Stimulated activated CD8-positive, alpha-beta memory T cell treated with anti-CD3 and anti-CD28 coated beads, Interleukin-2, amount 100 ng/mL, for 48 hours (primary cell): Measurements from ENCODE around the gene GDAP1L1.

Experiments used
- DNase-seq, 2 donors: peaks; one replicate each; pipeline ENCODE4 v3.0.0-alpha.2; 2020; ENCODE audit warnings: low read depth in 2 of 2

GDAP1L1 gene

DNA sequence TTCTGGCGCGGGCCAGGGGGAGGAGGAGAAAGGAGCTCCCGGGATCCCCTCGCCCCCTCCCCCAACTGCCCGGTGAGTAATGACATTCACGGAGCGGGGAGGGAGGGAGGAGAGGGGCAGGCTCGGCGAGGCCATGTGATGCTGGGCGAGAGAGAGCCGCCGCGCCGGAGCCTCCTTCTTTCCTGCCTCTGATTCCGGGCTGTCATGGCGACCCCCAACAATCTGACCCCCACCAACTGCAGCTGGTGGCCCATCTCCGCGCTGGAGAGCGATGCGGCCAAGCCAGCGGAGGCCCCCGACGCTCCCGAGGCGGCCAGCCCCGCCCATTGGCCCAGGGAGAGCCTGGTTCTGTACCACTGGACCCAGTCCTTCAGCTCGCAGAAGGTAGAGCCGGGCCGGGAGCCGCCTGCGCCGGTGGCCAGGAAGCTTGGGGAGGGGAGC is at the start of gene GDAP1L1:
TSS of gene GDAP1L1 (plus strand) at position 178 of the 441 bp plus-strand sequence. CDS start at position 205, 27 bp downstream.
- no peak for DNase-seq

DNA sequence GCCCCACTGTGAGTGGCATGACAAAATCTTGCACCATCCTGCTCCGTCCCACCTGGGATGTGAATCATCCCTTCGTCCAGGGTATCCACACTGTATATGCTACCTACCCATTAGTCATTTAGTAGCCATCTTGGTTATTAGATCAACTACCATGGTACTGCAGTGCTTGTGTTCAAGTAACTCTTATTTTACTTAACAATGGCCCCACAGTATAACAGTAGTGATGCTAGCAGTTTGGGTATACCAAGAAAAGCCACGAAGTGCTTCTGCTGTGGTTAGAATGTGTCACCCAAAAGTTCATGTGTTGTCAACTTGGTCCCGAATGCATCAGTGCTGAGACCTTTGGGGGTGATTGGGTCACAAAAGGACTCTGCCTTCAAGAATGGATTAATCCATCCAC is 48.2 kb upstream of the GDAP1L1 start:
- DNase-seq, result no peak

DNA sequence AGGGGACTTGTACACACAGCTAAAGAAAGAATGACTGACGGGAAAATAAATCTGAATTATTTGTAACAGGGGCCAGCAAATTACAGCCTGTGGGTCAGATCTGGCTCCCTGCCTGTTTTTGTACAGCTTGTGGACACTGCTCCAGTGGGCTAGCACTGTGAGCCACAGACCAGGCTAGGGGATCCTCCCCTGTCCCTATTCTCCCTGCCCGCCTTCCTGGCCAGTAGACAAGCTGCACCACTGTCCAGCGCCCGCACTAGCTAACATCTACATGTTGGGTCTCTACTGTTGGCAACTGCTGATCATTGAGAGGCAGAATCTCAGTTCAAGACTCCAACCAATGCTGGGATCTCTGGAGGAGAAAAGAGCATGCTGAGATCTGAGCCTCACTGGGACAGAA is 47.2 kb upstream of the GDAP1L1 start:
- no peak for DNase-seq

- no peak for DNase-seq
Measured at GRCh38 chr20:44200371-44200770, 46.7 kb upstream of the GDAP1L1 start.

DNA sequence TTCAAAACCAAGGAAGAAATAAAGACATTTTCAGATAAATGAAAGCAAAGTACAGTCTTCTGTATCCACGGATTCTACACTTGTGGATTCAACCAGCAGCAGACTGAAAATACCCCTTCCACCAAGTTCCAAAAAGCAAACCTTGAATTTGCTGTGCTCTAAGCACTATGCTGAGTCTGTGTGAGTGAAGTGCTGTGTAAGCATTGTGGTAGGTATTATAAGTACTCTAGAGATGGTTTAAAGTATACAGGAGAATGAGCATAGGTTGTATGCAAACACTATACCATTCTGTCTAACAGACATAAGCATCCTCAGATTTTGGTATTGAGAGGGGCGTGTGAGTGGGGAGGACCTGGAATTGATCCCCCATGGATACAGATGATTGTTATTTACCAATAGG is 46.1 kb upstream of the GDAP1L1 start:
- no peak for DNase-seq

GRCh38 chr20:44203161-44203560 is 43.9 kb upstream of the GDAP1L1 start:
- no peak for DNase-seq

DNA sequence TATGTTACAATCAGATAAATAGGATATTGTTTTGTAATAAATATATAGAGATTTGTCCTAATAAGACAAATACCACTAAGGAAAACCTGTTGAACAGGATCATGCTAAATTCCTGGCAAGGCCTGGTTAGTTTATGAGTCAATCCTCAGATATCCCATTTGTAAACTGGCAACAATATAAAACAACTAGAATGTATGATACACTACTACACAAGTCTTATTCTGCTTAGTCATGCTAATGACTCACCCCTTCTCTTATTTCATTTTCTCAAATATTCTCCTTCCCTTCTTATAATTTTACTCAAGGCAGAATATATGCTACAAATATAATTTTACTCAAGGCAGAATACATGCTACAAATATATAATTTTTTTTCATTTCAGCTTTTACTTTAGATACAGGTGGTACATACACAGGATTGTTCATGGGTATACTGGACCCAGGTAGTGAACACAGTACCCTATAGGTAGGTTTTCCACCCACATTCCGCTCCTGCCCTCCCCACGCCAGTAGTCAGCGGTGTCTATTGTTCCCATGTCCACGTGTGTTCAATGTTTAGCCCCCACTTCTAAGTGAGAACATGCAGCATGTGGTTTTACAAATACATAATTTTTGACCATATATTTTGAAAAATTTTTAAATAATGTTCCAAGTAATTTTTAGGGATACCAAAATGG is 42.8 kb upstream of the GDAP1L1 start:
- no peak for DNase-seq

GRCh38 chr20:44204832-44205215 is 42.3 kb upstream of the GDAP1L1 start:
- DNase-seq, result no peak

GRCh38 chr20:44206132-44206531 is 41.0 kb upstream of the GDAP1L1 start:
- DNase-seq, result no peak

GRCh38 chr20:44207126-44207723 is 39.9 kb upstream of the GDAP1L1 start:
- no peak for DNase-seq

GRCh38 chr20:44208165-44208564 is 38.9 kb upstream of the GDAP1L1 start:
- DNase-seq, result no peak

GRCh38 chr20:44208770-44209169 is 38.3 kb upstream of the GDAP1L1 start:
- DNase-seq, result no peak

DNA sequence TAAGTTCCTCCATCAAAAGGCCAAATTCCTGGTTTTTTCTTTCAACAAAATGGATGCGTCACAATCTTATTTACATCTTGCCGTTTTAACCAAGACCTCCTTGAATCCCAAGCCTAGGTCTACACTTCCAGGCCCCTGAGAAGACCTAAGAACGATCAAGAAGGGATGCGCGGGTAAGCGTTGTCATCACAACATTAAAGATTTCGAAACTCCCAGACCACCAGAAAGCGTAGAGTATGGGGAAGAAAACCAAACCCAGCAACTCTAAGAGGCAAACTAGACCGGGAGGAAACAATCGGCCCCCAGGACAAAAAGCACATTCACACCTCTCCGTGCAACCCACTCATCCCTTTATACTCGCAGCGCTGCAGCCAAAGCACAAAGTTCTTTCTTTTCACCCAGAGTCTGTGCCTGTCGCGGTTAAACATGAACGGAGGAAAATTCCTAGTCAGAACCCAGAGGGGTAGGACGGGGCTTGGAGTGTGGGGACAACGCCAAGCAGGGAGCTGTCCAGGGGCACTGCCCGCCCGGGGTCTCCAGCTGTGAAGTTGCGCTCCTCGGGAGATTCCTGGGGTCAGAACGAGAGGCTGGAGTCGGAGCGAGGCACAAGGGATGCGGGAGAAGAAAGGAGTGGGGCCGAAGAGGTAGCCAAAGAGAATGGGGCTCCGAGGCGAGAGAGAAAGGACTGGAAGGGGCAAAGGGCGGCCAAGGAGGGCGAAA is 37.3 kb upstream of the GDAP1L1 start:
- DNase-seq, result no peak

- peak; percentile 94 to 96 for DNase-seq
Measured at GRCh38 chr20:44210406-44211176, 36.5 kb upstream of the GDAP1L1 start, which contains the start of gene OSER1. Gene OSER1 (minus strand): TSS chr20:44210771. CDS start chr20:44206957, 3,814 bp downstream.

DNA sequence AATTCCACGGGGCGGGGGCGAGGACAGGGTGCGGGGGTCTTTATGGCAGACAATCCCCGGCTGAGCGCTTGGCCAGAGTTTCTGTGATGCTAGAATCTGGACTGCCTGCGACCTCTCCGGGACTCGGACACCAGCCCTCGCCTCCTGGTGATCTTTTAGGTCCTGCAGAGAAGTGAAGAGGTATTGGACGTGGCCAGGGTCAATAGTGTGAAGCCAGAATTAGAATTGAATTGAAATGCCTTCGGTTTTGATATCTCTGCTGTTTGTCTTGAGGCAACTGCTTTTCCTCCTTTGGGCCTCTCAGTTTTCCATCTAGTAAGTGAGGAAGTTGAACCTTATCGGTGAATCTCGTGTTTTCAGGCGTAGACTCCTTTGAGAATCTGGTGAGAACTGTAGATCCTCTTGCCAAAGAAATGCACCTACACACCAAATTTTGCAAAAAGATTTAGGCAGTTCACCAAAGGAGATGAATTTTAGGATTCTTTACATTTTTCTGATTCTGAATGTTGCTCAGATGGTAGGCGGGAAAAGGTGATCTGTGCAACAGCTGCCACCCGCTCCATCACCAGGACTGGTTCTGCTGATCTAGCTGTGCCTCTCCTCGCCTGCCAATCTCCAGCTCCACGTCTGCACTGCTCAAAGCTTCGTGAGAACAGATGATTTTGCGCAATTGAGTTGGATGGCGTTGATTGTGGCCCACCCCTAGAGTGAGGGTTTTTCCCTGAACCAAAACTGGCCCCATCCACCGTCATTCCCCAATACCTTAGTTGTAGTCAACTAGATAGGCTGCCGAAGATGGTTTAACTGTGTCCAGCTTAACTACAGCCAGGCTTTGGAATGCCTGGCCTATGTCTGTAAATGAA is 35.7 kb upstream of the GDAP1L1 start:
- DNase-seq, result no peak

DNA sequence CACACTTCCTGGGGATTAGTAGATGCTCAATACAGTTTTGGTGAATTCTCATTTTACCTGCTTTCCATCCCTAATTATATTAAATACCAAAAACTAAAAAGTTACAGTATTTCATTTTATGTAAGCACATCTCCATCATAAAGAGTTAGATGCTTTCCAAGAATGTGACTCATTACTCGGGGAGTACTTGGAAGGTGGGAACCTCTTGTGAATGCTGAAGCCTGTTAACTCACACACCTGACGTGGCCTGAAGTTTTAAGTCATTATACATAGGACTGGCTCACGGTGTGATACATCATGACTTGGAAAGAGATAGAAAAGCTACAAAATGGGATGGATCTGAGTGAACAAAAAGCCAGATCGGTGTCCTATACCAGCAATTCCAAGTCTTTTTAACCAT is 34.3 kb upstream of the GDAP1L1 start:
- no peak for DNase-seq

DNA sequence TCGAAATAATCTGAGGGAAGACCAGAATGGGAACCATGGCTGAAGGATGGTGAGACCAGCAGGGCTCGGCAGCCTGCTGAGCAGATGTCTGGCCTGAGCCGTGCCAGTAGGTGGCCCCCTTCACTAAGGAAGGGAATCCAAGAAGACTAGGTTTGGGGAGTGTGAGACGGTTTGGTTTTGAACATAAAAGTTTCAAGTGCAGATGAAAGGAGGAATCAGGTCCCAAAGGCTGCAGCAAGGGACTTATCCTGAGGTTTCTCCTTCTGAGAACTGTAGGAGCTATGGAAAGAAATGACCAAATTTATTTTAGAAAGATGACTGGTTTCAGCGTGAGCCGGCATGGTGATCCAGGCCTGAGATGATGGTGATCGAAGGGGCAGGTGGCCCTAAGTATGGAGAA is 32.0 kb upstream of the GDAP1L1 start:
- DNase-seq, result peak; percentile 49 to 62

DNA sequence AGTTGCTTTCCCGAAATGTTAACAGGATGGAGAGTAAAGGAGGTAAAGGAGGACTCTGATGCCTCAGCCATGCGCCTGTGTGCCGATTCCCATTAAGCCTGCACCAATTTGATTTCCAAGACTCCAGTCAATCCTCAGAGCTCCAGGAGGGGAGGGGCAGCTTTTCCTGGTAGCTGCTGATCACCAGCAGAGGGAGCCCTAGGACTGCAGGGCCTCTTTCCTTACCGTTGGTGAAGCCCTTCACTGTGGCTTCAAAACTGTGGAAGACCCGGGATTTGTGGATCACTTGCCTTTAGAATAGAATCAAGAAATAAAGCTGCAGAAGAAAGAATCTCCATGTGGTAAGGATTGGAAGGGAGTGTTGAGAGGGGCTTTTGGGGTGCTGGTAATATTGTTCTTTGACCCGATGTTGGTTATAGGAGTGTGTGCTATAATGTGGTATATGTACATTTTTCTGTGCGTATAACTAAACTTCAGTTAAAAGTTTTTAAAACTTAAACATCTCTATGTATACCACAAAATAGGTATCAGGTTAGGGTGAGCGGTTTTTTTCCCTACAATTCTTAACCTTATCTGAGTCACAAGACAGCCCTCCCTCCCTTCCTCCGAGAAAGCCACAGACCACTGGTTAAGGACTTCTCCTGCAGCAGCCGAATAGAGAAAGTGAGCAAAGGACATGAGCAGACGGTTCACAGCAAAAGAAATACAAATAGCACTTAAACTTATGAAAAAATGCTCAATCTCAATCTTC is 29.6 kb upstream of the GDAP1L1 start:
- peak; percentile 38 to 40 for DNase-seq

DNA sequence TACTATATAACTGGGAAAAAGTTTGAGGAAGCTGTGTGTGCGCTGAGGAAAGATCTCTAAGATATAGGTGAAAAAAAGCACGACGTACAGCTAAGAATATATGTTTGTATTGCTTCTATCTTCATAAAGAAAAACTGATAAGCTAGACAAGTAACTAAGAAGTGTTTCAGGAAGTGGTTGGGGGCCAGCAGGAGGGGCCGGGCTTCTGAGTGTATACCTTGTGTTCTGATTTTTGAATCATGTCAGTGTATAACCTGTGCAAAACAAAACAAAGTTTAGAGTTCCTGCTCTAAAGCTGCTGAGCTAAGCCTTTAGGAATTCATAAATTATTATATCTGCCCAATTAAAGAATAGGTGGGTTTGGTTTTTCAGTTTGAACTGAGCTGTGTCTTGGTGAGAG is 28.7 kb upstream of the GDAP1L1 start:
- DNase-seq, result peak in 1 of 2 donors; percentile 23

DNA sequence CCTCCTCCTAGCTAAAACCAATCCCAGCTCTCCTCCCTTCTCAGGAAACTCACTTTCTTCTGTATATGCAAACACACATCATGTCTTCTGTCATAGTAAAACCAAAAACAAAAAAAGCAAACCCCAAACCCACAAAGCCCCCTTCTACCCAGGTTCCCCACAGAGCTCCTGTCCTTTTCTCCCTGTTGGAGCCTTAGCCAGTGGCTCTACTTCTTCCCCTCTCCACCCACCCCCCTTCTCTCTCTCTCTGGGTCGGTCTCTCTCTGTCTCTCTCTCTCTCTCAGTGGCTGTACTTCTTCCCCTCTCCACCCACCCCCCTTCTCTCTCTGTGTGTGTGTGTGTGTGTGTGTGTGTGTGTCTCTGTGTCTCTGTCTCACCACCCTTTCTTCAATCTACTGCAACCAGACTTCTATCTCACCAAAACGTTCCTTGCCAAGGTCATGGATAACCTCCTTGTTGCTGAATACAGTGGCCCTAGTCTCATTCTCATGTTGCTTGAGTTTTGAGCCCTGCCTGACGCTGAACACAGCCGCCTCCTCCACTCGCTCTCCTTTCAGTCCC is 27.9 kb upstream of the GDAP1L1 start:
- no peak for DNase-seq
